ELR (cell line): ENCODE measurements around the gene MIDN.
A peak's percentile ranks its signal among the peaks of the same experiment; 100 is the strongest.

Experiments
- DNase-seq: peaks from one replicate; pipeline ENCODE4 v3.0.0-alpha.2; 2015; ENCODE audit warnings: low read depth

MIDN gene

DNA sequence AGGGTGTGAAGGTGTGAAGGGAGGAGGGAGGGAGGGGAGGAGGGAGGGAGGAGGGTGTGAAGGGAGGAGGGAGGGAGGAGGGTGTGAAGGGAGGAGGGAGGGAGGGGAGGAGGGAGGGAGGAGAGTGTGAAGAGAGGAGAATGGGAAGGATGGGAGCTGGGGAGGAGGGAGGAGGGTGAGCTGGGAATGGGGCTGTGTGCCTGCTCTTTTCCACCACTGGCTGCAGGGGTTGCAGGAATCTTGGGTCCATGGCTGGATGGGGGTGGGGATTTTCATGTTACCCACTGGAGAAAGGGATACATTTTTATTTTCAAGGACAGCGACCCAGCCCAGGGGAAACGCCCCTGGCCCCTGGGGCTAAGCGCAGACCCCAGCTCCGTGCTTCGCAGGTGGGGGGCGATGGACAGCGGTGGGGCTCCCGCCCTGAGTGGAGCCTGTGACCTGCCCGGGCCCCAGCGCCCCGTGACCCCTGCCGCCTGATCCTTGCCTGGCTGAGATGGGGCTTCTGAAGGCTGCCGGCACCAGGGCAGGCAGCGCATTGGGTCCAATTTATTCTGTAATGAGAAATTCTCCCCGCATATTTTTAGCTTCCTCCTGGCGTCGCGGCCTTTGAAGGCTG lies 34.3 kb downstream of the MIDN start:
- peak; percentile 45 for DNase-seq

DNA sequence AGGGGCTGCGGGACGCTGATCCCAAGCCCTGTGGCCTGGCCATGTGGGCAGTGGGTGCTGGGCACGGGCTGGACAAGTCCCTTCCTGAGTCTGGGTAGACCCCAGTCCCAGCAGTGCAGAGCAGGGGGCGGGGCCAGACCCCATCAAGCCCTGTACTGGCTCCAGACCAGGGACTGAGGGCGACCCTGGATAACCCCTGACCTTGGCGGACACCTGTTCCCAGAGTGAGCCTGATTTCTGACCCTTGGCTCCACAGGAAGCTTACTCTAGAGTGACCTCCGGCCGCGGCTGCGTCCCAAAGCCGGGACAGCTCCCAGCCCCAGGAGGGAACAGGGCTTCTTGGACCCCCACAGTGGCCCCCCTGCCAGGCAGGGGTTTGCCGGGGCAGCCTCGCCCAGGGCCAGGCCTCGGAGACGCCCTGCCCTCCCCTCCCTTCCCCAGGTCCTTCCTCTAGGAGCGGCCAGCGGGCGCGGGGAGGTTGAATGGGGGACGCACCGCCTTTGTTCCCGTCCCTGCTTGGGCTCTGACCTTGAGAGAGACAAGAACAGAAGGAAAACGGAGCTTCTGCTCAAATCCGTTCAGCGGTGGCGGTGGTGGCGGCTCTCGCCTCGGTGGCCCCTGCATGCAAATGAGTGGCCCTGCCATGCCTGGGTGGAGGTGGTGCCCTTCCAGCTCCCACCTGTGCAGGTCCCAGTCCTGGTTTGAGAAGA lies 35.0 kb downstream of the MIDN start:
- DNase-seq, result no peak

DNA sequence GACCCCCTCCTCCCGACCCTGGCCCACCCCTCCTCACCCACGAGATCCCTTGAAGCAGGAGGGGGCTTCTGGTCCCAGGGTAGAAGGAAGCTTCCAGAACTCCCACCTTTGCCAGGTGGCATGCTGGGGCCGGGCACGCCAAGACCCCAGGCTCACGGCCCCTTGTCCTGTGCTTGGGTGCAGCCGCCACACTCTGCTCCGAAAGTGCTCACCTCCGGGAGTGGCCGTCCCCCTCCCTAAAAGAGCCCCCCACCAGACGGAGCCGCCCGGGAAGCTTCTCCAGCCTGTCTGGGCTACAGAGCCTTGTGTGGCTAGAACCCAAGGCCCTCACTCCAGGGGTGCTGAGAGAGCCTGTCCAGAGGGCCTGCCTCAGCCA lies 35.5 kb downstream of the MIDN start:
- no peak for DNase-seq

DNA sequence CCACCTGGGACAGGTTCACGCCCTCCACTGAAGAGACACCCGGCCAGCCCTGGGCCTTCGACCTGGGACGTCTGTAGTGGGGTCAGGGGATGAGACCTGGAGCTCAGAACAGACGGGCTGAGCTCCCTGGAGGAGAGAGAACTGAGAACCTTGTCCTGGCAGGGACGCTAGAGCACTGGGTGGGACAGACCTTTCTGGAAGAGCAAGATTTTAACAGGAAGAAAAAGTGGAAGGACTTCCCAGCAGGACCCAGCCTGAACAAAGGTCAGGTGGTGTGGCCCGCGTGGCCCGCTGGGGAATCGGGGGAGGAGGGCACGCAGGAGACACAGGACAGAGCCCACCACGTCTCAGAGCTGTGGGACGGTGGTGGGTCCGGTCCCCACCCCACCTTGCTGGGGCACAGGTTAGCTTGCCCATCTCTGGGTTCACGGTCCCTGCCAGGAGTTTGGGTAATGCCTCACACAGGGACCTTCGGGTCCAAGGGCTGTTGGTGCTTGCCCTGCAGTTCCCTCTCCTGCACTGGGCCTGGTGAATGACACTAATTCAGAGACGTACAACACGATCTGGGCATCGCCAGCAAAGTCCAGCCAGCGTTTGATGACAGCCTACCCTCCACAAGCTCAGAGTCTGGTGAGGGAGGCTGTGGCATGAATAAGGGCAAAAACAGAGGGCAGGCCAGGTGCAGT lies 36.1 kb downstream of the MIDN start:
- DNase-seq, result no peak

DNA sequence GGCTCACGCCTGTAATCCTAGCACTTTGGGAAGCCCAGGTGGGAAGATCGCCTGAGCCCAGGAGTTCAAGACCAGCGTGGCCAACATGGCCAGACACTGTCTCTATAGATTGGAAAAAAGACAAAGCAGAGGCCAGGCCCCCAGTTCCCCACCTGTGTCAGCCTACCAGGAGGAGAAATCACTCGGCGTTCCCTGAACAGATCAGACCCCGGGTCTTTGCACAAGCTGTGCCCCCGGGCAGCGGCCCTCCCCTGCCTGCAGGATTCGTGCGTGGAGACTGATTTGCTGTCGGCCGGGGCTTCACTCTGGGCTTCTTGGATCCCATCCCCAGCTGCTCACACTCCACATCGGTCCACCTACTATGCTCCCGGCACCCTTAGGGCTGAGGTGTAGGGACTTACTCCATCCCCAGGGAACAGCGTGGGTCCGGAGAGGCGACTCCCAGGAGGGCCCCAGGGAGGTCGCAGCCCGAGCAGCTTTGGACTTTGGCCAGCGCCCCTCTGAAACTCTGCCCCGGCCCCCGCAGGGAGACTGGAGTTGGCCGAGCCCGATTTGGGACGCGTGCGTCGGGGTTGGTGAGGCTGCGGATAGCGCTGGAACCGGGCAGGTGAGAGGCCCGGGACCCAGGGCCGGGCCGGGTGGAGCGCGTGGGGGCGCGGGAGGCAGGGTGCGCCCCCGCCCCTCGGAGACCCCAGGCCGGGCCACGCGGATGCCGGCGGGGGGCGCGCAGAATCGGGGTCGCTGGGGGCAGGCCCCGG lies 36.8 kb downstream of the MIDN start:
- no peak for DNase-seq

DNA sequence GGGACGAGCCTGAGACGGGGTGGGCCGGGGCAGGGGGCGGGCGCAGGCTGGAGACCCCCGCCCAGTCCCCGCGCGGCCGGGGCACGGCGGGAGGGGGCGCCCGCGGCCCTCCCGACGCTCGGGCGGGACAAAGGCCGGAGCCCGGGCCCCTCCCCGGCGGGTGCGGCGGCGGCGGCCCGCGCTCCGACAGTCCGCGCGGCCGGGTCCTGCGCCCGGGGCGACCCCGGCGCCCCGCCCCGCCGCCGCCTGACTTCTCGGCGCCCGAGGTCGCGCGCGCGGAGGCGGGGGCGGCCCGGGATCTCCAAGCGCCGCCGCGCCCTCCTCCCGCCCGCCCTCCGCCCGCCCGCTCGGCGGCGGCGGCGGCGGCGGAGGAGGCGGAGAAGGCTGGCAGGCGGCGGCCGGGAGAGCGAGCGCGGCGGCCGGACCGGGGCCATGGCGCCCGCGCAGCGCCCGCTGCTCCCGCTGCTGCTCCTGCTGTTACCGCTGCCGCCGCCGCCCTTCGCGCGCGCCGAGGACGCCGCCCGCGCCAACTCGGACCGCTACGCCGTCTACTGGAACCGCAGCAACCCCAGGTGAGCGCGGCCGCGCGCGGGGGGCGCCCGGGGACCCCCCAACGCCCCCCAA lies 37.5 kb downstream of the MIDN start, which contains the start of gene EFNA2:
EFNA2 (plus strand) TSS at position 137 of the 624 bp plus-strand sequence; CDS start at position 433, 296 bp downstream.
- DNase-seq, result no peak

DNA sequence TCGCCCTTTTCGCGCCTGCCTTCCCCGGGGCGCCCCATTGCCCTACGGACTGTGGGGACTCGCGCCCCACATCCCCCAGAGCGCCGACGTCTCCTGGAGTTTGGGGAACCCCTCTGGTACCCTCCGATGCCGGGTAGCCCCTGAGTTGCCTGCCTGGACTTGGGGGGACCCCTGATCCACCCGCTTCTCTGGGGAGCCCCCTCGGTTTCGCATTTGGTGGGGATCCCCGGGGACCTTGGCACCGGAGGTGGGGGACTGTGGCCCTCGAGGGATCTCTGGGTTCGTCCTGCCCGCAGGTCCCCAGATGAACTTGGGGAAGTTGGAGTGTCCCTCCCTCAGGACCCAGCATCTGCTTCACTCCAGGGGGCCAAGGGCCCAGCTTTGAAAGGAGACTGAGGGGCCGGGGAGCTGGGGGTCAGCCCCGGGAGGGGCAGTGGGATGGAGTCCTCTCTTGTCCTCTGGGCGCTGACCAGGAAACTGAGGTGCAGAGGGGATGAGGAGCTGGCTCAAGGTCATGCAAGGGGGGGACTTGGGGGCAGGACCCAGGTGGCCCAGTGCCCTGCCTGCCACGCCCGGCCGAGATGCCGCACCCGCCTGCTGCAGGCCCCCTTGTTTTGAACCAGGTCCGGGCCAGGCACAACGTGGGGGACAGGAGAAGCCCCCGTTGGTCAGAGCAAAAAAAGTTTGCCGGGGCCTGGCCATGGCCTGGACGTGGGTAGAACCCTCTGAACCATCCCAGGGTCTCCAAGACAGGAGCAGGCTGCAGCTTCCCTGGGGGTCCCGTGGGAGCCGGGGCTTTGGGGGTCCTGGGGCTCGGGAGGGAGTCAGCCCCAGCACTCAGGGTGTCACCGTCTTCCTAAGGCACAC lies 38.3 kb downstream of the MIDN start:
- DNase-seq, result no peak

DNA sequence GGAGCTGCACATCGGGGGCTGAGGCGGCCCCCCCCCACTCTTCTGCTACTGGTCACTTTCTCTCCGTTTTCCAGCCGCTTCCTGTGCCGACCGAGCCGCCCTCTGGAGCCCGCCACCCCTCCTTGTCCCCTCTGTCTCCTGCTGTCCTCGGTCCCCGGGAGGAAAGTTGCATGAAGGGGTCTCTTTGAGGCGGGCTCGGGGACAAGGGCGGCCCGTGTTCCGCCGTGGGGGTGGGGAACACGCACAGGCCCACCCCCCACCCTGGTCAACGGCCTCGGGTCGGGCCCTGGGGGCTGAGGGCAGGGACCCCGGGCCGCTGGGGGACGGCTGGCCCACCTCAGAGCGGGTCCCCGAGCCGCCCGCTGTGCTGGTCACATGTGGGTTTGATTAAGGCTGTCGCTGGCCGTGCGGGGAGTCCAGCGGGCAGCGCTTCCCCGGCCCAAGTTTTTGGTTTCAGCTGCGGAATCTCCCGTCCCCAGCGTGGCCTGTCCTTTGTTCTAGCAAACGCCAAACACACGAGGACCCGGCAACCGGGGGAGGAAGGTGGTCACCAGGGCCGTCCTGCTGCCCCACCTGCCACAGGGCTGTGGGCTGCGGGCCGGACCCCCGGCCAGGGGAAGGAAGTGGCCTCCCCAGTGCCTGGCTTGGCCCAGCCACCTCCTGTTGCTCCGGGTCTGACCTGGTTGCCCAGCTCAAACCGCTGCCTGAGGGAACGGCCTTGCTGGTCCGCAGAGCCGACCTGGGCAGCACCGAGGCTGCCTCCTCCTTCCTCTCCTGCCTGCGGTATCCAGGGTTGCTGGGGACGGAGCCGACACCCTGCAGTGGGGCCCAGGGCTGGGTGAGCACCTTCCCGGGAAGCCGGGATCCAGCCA lies 39.2 kb downstream of the MIDN start:
- no peak for DNase-seq

DNA sequence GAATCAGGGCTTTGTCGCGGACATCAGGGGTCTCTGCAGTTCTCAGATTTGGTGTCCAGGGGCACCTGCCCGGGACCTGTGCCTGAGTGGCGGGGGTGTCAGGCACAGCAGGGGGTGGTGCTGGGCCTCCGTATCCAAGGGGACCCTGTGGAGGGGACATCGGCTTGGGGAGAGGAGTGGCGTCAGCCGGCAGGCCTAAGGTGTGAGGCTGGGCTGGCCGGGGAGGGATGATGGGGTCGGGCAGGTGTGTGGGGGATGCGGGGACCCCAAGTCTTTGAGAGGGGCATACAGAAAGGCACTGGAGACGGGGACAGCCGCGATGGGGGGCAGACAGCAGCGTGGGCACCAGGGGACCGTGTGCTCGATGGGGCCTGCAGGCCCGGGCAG lies 39.8 kb downstream of the MIDN start:
- no peak for DNase-seq

DNA sequence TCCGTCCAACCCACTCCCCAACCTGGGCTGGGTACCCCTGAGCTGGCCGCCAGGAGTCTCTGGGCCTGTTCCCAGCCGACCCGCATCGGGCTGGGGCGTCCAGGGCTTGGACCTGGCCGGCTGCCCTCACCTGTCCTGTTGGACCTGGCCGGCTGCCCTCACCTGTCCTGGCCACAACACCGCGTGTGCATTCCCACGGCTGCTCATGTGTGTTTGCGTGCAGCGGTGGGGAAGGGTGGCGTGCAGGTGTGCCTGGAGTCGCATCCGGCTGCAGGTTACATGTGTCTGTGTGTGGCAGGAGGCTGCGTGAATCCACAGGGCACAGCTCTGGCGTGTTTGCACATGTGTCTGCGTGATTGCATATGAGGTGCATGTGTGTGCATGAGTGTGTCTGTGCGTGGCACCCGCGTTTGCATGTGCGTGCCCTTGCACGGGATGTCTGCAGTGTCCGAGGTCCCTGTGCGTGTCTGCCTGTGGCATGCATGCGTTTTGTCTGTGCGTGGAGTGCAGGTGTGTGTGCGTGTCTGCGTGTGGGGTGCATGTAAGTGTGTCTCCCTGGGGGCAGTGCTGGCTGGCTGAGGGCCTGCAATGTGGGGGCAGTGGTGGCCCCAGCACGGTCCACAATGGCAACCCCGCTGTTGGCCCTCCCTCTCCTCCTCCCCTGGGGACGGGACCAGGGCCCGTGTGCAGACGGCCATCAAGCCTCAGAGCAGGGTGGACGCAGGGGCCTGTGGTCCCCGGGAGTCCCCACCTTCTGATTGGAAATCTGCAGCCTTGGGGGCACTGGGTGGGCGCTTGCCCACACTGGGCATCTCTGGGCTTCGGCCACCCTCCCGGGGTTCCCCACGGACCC lies 40.7 kb downstream of the MIDN start:
- no peak for DNase-seq

DNA sequence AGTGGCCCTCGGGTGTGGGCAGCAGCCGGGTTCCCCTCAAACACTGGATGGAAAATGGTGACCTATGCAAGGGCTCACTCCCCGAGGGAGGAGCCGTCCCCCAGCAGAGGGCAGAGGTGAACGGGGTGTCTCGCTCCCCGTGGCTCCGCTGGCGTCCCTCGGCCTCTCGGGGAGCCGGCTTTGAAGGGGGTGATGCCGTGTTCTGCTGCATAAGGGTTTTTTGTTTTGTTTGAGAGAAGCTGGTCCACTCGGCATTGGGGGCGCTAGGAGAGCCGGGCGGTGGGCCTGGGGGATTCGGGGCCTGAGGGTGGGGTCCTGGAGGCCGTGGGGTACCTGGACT lies 41.3 kb downstream of the MIDN start:
- no peak for DNase-seq

DNA sequence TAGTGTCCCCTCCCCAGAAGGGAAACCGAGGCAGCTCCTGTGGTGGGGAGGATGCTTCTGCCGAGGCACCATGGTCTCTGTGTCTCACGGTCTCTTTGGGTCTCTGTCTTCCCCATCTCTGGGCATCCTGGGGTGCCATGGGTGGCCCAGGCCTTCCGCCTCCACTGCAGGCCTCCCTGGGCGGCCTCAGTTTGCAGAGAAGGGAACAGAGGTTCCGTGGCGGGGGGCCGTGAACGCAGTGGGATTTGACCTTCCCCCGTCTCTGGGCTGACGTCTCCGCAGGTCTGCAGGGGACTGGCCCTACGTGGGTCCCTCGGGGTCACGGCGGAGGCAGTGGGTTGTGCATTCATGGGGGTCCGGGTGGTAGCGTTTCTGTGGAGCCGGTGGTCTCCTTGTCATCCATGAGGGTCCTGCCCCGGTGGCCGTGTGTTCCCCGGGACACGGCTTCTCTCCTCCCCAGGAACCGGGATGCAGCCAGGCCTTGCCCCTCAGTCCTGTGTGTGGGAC lies 41.9 kb downstream of the MIDN start:
- DNase-seq, result no peak

DNA sequence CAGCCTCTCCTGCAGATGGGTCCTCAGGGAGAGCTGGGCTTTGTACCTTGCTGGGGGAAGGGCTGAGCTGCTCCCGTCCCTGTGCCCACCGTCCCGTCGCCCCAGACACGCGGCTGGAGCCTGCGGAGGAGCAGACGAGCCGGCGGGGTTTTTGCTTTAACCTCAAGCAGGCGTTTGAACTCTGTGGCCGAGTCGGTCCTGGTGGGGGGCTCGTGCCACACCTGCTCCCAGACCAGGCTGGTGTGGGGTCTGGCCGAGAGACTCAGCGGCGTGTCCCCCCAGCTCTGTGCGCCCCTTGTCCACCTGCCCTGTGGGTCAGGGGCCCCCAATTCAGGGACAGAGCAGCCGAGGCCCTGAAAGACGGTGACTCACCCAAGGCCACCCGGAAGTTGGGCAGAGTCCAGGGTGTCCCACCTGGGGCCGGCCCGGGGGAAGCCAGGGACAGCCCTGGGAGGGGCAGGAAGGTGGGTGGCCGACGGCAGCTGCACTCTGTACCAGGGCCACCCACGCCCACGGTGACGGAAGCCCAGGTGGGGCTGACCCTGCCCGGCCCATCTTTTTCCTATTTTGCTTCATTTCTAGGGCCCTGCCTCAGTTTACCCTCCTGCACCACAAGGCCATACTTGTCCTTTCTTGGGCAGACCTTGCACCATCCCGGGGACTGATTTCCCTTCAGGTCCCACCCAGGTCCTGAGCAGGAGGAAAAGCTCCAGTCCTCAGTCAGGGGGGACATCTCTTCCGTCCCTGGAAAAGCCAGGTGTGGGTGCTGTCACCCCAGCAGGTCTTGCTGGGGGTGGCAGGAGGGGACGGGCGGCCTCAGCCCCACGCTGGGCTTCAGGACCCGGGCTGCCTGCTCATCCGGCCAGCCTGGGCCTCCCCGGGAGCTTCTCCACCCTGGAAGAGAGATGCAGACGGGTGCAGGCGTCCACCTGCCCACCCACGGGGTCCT lies 42.6 kb downstream of the MIDN start:
- DNase-seq, result no peak

DNA sequence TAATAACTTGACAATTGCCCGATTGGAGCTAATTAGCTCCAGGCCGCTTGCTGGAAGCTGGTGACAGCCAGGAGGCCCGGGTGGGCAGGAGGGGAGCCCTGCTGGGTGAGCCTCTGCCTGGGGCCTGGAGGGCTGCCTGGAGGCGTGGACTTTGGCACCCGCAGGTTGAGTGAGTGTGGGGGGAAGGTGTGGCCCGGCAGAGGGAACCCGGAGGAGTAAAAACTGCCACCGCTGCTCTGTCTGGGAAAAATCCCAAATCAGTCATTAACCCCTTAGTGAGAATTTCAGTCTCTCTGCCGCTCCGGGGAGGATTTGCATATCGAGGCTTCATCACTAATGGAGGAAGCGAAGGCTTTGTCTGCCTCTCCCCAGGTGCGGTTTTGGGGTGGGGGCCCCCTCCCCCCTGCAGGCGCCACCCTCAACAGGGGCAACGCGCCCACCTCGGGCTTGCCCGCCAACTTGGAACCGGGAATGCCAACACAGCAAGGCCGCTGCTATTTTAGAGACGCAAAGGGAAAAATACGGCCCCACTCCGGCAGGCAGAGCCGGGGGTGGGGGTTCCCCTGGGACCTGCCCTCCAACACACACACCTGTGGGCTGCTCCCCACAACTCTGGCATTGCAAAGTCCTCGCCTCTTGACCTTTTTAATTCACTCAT lies 43.5 kb downstream of the MIDN start:
- DNase-seq, result no peak

DNA sequence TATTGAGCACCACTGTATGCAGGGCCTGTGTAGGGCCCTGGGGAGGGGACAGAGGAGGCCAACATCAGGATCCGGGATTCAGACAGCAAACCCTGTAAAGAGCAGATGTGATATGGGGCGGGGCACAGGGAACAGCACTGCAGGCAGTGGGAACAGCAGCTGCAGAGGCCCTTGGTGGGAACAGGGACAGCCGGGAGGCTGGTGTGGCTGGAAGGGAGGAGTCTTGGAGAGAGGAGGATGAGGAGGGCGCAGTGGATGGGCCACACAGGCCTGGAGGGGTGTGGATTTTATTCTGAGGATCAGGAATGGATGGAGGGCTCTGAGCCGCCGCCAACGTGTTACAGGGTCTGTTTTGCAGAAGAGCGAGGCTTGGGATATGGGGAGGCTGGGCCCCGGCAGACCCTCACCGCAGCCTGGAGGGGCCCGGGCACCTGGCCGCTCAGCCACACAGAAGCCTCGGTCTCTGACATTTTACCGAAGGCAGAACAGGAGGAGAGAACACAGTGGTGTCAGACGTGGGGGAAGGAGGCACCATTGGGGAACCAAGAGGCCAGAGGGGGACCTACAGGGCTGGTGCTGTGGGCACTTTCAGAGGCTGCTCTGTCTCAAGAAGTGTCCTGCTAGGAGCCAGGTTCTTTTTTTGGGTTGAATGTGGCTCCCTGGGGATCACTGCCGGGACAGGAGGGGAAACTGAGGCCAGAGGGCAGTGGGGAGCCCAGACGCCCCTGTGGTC lies 44.2 kb downstream of the MIDN start:
- DNase-seq, result no peak

DNA sequence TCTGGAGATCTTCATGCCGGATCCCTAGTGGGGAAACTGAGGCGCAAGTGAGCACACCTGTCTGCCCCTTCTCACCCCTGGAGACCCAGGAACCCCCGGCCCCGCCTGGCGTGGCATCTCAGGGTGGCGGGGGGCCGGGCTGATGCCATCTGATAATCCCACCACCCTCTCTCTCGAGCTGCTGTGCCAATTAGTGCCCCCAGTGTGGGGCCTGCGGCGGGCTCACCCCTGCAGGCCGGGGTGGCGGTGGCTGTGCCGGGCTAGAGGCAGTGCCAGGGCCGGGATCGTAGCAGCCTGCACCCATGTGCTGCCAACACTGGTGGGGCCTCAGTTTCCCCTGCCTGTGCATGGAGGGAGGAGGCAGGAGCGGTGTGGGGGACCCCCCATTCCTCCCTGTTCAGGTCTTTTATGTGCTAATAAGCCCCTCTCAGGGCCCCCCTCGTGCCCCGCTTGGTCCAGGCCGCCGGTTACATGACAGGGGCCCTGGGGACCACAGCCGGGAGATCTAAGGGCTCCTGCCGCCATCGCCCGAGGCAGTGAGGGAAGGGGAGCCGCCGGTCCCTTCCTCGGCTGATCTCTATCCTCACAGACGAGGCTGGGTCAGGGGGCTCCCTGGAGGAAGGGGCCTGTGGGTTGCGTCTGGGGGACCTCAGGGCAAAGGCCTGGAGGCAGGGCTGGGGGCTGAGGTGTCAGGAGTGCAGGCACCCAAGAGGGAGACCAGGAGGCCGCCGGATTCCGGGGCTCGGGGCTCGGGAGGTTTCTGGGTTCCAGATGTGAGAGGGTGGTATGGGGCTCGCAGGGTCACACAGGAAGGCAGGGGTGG lies 45.6 kb downstream of the MIDN start:
- no peak for DNase-seq
